ENCODE results near the gene NR2F2.

The NR2F2 gene

DNA sequence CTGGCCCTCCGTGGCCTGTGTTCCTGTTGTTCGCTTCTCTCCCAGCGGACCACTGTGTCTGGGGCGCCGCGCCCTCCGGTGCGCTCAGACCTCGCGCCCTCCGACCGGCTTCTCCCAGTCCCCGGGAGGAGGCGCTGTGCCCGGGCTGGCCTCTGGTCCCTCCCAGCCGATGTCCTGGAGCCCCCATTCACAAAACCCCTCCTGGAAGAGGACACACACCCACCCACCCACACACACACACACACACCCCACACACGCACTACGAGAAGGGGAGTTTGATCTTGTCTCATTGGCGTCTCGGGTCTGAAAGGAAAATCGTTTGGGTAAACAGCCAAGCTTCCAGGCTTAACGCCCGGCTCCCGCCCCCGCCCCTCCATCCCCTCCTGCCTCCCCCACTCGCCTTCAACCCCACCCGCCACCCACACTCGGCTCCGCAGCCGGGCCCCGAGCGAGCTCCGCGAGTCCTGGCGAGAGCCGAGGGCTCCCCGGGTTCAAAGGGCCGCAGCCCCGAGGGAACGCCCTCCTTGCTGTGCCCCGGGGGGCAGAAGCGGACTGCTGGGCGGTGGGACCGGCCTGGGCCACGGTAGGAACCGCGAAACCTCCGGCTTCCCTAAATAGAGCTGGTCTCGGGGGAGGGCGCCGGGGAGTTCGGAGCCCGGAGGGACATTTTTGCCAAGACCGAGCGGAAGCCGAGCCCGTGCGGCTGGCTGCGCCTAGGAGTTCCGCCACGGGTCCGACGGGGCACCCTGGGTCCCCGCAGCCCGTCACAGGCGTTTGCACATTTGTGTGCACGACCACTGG, 23.6 kb downstream of the NR2F2 start:
- peak; percentile 50 for DNase-seq

- peak; percentile 77 for DNase-seq
Observed at GRCh38 chr15:96354731-96355567, 24.4 kb downstream of the NR2F2 start.

DNA sequence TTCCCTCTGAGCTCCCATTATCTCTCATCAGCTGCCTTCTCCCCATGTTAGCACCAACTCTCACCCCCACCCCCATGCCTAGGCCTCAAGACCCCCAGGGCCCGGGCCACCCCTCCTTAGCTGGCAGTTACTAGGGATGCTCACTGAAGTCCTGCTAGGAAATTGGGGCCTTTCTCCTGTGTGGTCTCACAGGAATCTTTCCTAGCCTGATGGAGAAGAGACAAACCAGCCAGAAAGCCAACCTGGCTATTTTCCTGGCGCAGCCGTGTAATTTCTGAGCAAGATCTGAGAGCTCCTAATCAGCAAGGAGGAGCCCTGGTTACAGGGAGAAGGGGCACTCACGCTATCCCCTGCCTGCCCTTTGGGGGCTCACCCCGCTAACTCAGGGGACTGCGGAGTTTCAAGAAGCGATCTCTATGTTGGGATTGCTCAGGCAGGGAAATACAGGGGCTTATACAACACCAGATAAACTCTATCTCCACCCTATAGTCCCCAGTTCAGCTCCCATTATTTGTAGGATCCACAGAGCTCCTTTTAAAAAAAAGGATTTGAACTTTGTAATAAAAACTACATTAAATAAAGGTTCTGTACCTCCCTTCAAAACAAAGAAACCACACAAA, 25.2 kb downstream of the NR2F2 start:
- DNase-seq, result no peak

DNA sequence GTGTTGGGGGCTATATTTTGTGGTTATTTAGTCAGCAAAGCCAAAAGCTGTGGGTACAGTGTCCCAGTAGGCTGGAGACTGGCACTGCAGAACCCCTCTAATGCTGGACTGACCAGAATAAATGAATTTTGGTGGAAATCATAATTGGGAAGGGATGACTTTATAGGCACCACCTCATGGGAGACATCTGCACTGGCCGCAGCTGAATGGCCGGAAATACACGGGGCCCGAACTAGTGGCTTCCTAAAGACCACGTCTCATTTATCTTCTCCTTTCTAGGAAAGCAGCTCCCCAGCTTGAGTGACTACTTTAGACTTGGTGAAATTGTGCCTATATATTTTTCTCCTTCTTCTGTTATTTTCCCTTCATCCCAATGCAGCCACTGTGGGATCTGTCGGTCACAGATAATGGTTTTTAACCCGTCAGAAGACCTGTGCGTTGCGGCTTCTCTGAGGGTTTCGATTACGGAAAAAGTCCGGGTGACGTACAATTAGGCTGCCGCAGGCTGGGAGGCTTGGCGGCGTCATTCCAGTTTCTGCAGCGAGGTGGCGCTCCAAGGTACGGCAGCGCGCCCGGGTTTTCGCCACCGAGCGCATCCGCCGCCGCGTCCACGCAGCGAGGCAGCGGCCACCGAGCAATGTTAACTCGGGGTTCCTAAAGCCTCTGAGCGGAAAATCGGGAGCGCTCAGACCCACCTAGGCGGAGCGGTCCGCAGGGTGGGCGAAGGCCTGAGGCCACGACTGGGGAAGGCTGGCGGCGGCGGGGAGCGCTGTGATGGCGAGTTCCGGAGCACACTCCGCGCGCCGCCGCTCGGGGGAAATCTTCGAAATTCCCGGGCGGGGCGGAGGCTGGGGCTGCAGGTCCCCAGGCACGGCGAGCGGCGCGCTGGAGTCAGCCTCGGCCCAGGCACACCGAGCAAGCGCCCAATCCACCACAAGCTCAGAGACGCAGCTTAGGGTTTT, 26.3 kb downstream of the NR2F2 start:
- peak; percentile 78 for DNase-seq

DNA sequence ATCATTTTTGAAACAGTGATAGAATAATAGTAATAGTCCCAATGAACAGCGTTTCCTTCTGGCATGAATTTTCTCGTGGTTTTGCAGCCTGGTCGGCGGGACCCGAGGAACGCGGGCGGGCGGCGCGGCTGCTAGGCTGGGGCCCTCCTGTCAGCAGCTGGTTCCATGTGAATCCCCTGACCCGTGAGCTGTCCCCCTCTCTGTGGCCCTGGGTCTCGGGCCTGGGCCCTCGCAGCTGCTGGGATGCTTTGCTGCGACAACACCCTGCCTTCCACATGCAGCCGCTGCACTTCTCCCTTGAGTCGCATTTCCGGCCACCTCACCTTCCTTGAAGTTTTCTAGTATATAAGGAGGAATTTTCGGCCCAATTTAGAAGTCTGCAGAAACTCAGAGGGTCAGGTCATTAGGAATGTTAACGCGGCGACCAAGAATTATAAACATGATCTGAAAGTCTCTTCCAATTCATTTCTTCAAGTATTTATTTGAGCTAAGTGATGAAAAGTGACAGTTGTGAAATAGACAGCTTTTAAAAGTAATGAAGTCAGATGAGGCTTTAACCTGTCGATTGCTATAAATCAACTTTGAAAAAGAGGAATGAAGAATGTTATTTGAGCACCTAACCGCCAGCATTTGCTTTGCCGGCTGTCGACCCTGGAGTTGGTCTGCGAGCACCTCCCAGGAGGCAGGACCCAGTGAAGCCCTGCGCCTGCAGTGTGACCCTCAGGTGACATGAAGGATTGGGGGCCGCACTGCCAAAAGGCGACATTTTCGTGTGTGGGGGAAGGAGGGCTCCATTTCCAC, 27.7 kb downstream of the NR2F2 start:
- no peak for DNase-seq

- DNase-seq, result no peak
Observed at GRCh38 chr15:96358821-96359615, 28.5 kb downstream of the NR2F2 start.

DNA sequence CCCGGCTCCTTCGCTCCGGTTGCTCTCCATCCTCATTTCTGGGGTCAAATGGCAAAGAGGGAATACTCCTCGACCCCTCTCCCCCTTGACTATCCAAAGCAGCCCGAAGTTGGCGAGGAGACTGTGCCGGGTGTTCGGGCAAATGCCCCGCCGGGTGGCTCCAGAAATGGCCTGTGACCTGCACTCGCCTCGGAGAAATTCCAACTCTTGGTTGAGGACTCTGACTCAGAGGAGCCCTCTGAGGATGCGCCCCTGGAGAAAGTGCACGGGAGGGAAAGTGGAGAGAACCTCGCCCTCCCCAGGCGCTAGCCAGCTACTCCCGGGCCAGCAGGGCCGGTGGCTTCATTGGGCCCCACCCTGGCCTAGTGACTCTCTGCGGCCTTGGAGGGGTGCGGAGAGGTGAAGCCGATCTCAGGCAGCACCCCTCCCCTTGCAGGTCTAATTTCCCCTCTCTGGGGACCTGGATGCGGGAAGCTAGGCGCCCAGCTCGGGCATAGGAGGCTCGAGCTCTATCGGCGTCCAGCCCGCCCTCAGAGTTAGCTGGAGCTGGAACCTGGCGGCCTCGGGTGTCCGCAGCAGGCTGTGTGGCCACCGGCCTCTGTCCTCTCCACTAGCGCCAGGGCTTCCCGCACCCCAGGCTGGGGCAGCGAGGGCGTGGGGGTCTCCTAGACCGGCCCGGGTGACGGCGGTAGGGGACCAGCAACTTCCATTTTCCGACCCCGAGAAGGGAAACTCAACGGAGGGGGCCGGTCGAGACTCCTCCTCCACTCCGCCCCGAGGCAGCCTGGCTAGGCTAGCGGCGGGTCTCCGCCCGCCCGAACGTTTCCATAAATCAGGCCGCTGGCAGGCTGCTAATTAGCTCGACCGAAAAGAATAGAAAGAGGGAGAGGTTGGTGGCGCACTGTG, 29.4 kb downstream of the NR2F2 start:
- no peak for DNase-seq

GRCh38 chr15:96360581-96361308, 30.2 kb downstream of the NR2F2 start:
- DNase-seq, result no peak

- no peak for DNase-seq
Observed at GRCh38 chr15:96361309-96362010, 31.0 kb downstream of the NR2F2 start.

DNA sequence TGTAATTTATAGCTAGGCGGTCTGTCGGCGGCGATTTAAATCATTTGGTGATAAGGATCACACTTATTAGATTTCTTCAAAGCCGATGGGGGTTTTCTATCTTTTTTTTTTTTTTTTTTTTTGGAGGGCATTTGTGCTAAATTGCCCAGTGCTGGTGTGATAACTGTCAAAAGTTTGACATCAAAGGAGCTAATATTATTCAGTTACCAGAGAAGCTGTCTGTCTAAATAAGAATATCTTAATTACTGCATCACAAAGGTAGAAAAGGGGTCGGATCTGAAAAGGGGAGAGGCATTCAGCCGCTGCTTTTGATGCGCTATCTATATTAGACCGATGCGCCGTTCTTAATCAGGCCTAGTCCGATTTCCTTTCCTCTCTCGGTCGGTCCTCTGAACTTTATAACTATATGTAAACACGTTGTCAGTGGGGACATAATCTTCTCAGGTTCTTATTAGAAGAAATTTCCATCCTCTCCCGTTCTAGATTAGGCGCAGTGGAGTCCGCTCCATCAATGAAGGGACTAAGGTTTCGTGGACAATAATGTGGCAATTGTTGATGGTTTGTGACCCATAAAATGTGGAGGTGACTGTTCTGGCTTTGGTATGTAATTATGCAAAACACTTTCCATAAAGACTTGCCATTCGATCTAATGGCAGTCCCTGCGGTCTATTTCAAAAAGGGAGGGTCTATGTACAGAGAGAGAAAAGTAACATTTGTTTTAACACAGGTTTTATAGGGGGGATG, 31.7 kb downstream of the NR2F2 start:
- DNase-seq, result no peak

GRCh38 chr15:96362755-96363651, 32.5 kb downstream of the NR2F2 start:
- DNase-seq, result no peak

DNA sequence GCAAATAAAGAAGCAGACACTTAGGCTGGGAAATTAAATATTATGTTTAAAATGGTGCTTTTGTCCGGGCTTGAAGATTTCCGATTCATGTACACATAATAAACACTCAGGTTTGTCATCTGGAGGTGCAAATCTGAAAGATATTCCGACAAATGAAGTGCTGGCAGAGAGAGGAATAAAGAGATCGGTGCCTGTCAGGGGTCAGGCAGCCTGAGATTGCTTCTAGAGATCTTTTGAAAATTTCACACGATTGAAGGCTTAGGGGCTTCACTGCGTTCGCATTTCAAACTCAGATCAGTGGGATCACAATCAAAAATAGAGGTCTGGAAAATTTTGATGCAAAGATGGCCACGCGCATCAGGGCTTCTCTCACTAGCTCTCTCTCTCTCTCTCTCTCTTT, 33.2 kb downstream of the NR2F2 start:
- no peak for DNase-seq

DNA sequence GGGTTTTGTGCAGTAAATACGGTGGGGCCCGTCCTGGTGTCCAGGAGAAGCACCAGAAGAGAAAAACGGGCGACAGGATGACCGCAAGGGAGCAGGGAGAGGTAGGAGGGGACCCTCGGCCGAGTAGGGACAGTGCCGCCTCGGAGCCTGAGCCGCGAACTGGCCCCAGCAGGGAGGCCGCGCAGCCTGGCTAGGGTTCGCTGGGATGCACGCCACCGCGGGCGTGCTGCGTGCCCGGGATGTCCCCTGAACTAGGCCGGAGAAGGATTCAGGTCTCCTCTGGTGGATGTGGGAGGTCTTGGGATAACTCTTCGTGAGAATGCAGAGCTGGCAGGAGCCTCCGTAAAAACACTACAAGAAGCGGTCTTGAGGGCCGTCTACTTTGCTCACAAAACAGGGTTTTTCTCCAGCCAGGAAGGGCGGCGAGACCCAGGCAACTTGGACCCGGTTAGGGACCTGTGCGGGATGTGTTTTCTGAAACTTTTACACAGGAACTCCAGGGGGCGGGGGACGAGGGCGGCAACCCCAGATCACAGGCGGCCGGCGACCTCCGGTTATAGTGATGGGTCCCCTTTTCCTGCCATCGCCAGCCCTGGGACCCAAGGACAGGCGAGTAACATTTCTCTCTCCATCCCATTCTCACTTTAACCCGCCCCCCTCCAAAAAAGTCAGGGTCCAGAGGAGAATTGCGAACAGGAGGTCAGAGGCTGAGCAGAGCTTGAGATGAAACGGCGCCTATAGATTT, 35.5 kb downstream of the NR2F2 start:
- DNase-seq, result no peak

DNA sequence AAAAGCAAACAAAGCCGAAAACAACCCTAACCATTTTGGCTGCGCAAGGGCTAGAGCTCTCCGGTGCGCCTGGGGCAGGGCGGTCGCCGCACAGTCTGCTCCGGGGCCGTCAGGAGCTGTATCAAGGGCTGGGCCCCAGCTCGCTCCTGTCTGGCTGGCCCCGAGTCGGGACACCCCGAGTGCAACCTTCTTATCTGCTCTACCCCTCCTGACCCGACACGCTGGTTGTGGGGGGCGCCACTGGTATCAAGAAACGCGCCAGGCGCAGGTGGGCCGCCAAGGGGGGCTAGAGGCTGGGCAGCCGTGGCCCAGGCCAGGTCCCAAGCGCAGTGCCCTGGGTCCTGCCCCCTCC, 36.0 kb downstream of the NR2F2 start:
- DNase-seq, result no peak
